GM21786 (cell line): Measurements from ENCODE around the gene OMG.
"Not testable (repeated sequence)": the region's sequence is repeated elsewhere in the genome, so short reads cannot be mapped to it uniquely, and the experiment has no call there.

Experiments used
- ATAC-seq: cut with Tn5 transposase; IDR thresholded peaks from one replicate; pipeline ENCODE4 v1.9.1; 2021; ENCODE audit not compliant: unreplicated experiment

Gene OMG

DNA sequence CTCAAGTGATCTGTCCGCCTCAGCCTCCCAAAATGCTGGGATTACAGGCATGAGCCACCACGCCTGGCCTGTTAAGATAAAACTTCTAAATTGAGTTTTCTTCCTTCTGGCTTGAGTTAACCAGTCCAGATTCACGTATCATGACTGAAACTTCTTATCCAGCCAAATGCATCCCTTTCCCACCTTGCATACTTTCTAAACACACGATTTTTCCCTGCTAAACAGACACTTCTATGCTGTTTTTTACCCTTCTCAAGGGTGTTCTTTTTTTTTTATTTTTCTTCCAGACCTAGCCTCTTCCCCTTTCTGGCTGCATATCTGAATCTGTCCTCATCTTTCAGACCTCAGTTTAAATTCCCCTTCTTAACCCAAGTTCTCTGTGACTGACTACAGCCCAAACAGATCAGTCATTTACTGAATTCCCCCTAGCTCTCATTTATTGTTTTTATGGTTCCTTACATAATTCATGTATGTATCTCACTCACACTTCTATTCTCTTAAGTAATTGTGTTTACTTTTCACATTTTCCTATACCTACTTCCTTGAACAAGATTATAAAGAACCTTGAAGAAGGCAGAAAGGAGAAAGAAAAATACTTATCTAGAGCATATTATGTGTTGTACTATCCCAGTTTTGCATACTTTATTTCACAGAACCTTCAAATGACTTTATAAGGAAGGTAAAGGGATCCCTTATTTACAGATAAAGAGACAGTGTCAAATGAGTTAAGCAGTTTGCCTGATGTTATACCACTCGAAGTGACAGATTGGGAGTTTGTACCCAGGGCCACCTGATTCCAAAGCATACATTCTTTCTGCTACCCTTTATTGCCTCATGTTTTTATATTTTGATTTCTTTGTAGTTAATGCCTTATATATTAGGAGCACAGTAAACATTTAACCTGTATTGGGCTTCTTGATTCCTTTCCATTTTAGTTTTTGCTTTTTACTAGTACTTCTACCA, 11.6 kb upstream of the OMG start:
- ATAC-seq: no peak

DNA sequence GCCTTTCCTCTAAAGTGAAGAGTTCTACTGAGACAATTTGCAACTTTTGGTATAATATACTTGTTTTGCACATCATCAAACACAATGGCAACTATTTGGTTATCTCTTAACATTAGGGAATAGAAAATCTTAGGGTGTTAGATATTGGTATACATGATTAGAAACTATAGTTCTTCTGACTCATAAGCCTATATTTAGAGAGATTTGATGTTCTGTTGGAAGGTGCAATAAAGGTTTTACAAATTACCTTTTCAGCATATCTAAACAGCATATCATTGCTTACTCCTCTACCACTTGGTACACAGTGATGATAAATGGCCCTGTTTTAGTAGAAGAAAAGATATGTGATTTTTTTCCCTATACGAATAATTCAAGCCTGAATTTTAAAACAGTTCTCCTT, 10.6 kb upstream of the OMG start:
- ATAC-seq: no peak

DNA sequence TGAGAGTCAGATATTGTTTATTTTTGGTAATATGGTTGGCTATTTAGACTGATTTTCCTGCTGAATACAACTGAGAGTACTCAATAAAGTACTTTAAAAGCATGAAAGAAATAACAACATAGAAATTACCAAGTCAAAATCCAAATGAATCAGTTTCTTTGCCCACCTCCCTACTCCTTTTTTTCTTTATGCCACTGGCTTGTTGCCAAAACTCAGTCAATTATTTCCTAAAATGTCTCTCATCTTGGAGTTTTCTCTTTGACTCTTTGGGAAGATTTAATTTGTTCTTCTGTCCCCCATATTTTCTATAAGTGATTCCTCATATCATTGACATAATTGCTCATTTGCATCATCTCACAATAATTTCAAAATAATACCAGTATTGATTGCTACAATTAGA, 2.6 kb upstream of the OMG start:
- ATAC-seq: no peak

DNA sequence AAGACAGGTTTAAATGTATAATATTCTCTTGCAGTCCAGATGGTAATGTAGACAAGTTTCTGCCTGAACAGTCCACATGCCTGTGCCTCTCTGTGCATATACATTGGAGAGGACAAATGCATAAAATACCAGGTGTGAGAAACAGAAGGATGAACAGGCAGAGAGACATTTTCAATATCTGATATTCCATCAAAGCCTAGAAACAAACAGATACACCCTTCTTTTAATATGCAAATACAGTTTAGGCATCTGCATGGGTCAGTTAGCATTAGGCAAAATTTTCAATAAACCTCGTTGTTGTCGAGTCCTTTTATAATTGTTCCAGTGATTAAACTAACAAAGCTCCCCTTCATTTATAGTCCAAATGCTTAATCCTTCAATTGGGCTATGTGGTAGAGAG, 897 bp downstream of the OMG start:
- ATAC-seq: no peak

DNA sequence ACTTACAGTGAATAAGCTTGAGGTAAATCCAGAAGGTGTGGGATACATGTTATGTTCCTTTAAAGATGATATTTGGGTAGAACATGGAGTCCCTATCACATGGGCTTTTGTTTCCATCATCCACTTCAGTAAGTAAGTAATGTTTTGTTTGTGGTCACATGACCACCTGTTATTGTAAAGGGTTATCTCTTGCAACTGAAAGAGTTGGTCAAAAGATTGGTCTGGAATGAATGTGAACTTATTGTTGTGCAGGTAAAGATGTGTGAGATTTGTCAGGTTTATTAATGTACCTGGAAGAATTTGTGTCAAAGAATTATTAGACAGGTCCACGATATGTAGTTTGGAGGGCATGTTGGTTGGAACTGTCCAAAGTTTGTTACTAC, 1.6 kb downstream of the OMG start:
- ATAC-seq: no peak

DNA sequence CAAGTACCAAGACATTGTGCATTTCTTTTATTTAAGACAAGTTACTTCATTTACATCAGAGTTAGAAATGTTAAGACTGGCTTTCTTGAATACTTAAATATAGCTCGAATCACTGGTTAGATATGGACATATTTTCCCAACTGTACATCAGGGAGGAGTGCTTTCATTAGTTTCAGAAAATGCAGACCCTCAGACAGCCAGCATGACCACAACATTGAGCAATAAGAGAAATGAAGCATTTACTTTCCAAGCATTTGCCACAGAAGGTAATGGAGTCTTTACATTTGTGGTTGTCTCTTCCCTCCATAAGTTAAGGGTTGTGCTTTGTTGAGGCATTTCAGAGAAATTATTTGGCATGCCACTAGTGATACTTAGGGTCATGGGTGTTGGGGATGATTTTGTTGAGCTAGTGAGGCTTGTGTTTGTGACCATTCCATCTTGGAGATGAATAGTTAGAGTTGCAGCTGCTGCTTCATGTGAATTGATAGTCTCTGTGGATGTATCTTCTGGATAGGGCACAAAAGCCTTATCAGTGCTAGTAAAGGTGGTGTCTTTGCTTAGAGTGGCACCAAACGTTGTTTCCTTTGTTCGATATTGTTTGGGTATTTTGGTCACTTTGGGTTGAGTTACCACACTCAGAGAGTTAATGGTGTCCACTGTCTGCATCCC, 2.1 kb downstream of the OMG start:
- no peak for ATAC-seq

DNA sequence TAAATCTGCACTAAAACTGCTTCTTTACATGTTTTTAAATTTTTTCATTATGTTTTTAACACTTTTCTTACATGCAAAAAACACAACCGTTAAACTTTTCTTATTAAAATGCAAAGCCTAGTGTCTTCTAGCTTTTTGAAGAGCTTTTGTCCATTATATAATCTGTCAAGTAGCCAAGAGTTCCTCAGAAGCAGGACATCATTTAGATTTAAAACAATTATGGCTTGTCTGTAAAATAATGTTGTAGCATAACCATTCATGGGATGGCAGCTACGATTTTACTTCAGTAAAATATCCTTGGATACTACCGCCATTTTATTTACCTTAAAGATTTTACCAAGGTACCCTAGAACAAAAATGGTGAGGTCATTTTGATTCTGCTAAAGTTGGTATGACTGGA, 2.8 kb downstream of the OMG start:
- no peak for ATAC-seq

DNA sequence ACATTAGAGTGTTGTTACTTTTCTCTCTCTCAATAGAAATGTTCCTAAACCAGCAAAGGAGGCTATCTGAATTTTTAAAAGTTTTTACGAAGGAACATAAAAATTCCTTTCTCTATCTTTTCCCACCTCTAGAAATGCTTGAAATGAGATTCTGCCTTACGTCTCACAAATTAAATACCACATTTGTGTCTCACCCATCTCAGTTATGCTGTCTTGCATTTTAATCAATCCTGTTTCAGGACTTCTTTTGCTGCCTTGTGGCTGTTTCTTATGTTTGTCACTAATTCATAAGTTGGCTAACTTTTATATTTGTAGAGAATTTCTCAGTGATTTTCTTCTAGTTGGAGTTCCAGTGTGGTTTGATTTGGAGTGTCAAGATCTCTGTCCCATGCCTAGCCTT, 3.5 kb downstream of the OMG start:
- no peak for ATAC-seq

DNA sequence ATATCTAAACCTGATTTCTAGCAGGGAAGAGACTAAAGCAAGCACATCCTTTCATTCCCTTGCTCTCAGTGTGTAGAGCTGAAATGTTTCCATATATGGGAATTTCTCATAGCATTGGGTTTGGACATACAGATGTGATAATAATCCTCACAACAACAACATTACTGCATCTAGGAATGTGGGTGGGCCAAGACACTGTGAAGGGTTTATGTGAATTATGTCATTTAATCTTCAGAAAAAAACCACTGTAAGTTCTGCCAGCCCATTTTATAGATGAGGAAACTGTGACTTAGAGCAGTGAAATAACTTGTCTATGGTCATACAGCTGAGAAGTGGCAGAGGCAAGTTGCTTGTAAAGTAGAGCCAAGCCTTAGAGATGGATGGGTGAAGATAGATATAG, 5.2 kb downstream of the OMG start:
- ATAC-seq: no peak

DNA sequence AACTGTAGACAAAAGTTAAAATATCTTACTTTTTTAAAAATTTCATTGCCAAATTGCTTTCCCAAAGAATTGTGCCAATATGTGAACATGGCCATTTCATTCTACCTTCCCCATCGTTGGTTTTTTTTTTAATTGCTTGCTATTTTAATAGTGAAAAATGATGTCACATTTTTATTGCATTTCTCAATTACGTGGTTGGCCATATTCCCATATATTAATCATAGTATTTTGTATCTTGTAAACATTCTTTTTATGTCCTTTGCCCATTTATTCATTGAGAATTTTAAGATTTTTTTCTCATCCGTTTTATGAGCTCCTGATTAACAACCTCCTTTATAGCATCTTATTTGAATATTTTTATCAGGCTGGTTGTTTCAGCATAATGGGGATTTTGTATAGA, 7.2 kb downstream of the OMG start:
- ATAC-seq: no peak

DNA sequence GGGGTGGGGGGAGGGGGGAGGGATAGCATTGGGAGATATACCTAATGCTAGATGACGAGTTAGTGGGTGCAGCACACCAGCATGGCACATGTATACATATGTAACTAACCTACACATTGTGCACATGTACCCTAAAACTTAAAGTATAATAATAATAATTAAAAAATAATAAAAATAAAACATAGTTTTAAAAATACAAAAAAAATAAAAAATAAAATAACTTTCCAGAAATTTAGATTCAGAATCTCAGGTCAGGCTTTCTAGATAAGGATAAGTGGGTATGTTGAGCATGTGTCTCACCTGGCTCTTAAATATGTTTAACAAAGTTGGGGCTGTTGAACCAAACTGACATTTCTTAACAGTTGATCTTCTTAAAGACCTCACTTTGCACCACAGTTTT, 9.1 kb downstream of the OMG start:
- ATAC-seq: not testable (repeated sequence)

DNA sequence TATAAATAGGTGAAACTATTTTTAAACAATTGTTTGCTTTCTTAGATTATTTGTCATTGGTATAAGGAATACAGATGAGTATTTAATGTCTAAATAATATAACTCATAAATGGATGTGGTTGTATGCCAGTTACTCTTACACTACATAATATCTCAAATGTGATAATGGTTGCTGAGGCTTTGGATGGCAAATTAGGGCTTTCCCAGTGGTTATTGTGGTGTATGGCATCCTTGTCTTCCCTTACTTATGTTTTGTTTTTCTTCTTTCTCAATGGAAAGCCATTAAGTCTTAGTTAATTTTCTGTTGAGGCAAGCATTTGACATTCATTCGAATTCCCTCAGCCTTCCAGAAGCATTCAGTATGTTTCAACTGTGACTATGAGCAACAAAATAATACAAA, 10.5 kb downstream of the OMG start:
- ATAC-seq: no peak

DNA sequence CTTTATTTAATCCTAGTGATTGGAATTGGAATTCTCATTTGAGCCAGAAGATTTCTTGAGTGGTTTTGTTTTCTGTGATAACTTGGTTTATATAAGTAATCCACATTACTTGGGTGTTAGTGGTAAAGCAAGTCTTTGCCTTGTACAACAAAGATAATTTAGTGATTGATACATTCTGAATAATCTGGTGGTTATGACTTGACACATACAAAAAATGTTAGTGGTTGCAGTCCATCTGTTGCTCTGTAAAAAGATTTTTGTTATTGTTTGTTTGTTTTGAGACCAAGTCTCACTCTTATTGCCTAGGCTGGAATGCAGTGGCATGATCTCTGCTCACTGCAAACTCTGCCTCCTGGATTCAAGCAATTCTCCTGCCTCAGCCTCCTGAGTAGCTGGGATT, 13.2 kb downstream of the OMG start:
- ATAC-seq: no peak

DNA sequence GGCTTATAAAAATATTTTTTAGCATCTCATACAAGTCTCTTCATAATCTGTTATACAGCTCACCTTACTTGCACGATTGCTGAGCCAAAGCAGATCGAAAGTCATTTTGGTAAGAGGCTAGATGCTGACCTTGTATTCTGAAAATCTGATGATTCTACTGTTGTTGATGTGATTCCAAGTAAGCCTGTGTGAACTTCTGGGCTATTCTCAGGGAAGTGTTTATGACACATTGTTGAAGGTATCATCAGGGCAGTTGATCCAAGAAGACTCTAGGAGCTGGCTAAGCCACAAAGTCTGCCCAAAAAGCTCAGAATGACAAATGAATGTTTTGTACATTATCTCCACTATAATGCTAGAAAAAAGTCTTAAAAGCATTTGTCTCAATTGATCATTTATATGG, 16.0 kb downstream of the OMG start:
- no peak for ATAC-seq

DNA sequence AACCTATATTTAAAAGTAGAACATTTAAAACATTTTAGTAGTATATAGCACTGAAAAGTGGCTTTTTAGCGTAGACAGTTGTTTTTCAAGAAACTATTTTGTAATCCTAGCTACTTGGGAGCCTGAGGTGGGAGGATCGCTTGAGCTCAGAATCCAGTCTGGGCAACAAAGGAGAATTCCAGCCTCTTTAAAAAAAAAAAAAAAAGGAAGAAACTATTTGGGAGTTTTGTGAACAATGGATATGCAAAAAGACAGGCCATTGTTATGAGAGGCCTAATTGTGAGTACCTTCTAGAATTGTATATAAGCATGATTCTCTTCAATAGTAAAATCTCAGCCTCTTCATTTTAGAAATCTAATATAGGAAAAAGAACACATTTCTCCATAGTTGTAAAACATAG, 17.6 kb downstream of the OMG start:
- no peak for ATAC-seq

DNA sequence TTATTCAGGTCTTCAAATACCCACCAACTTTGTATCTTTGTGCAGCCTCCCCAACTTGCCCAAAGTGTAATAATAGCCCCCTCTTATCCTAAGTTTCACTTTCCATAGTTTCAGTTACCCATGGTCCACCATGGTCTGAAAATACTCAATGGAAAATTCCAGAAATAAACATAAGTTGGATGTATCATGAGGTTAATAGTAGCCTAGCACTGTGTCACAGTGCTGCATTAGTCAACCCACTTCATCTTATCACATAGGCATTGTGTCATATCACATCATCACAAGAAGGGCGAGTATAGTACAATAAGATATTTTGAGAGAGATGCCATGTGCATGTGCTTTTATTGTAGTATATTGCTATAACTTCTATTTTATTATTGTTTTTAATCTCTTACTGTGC, 21.9 kb downstream of the OMG start:
- no peak for ATAC-seq

DNA sequence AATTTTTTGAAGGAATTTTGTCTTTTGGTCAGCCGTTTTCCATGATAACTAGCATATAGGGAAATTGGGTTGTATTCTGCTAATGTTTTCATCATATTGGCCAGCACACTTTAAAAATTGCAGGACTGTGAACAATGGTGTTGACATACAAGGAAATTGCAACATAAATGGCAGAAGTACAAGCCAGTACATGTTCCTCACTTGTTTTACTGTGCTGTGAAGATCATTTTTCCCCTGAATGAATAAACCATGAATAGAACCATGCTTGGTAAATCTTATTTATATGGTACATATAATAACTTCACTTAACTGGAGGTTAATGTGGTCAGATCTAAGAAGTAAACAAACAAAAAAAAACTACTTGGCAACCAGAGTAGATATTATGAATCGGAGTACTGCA, 22.8 kb downstream of the OMG start:
- no peak for ATAC-seq

DNA sequence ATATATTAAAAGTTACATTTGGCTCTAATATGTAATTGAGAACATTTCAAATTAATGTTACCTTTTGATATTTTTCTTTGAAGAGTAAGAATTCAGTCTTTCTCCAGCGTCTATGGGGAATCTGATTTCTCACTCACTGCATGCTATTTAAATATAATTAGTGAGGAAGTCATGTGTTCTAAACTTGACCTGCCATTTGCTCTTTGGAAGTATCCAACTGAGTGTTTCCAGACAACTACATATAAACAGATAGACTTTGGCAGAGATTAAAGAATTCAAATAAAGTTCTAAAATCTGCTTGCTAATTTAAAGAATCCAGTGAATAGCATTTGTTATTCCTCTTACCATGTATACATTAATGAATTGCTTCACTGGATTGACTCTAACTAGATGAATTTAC, 23.5 kb downstream of the OMG start:
- ATAC-seq: no peak

DNA sequence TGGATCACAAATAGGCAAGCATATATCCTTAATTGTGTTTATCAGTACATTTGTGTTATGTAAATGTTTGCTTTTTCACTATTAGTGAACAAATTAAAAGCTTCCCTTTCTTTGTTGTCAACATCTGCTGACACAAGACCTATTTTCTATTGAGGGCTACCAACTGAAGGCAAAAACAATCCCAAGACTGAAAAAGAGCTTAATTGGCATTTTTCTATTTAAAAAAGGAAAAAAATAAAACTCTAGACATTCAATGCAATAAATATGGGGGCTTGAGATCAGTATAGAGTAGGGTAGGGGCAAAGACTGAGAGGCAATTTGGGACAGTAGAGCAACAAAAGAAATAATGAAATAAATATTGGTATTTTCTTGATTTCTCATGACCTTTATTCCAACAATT, 24.2 kb downstream of the OMG start:
- ATAC-seq: no peak

DNA sequence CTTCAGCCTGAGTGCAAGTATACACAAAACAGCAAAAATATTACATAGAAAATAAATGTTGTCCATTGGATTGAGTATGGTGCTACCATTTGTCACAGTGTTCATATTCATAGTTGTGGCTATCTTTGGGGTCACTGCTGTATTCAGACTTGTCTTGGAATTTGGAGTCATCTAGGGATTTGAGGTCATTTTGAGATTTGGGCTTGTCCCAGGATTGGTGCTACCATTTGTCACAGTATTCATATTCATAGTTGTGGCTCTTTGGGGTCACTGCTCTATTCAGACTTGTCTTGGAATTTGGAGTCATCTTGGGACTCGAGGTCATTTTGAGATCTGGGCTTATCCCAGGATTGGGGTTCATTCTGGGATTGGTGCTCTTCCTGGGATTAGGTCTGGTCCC, 24.8 kb downstream of the OMG start:
- no peak for ATAC-seq

DNA sequence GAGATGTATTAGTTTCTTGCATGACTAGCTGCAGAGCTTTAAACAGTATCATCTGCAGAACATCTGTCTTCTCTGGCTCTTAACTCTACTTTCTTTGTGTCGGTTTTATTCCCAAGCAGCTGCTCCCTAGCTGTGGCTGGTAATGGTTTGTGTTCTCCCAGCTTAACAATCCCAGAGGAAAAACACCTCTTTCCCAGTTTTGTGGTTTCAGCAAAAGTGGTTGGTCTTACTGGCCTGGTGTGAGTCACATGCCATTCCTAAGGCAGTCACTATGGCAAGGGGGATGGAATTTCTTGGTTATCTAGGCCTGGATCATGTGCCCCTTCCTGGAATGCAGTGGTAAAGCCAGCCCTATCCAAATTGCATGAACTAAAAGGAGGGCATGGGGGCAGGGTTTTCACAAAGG, 27.5 kb downstream of the OMG start:
- no peak for ATAC-seq

DNA sequence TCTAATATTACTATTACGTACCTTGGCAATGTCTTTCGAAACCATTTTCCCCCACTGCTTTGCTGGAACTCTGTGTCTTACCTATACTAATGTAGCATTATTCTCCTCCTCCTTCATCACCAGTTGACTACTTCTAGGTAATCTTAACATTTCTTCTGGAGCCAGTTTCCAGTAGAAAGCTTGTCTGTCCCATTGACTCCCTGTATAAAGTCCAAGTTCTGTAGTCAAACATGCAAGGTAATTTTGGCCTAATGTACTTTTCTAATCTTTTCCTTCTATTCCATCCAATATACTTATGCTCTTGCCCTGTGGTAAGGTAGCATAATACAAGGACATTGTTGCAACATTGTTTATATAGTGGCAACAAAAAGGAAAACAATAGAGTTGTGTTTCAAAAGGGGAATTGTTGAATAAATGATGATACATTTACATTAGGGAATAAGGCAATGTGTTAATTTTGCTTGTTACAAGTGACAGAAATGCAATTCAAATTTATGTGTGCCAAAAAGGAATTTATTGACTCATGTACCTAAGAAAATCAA, 27.9 kb downstream of the OMG start:
- no peak for ATAC-seq
